ENCODE data around the gene CPXM2. TPM values are rescaled to one million over a fixed set of nuclear protein-coding genes. Genes with fewer than 3 reads are reported as not detected.

The CPXM2 gene
- total RNA-seq, 1 donor from 2014 or later = 0.16 TPM

GRCh38 chr10:123869020-123869414 is 22.6 kb downstream of the CPXM2 start:
- DNase-seq = no peak

- no peak for DNase-seq
These were observed 23.3 kb downstream of the CPXM2 start for GRCh38 chr10:123868038-123869019.

- DNase-seq = no peak
These were observed 25.7 kb downstream of the CPXM2 start for GRCh38 chr10:123865880-123866279.

GRCh38 chr10:123865350-123865749 is 26.3 kb downstream of the CPXM2 start:
- no peak for DNase-seq

- no peak for DNase-seq
These were observed 26.7 kb downstream of the CPXM2 start for GRCh38 chr10:123864923-123865322.

- no peak for DNase-seq
These were observed 27.7 kb downstream of the CPXM2 start for GRCh38 chr10:123863721-123864482.

GRCh38 chr10:123863183-123863575 is 28.4 kb downstream of the CPXM2 start:
- DNase-seq = no peak

- DNase-seq = no peak
These were observed 29.0 kb downstream of the CPXM2 start for GRCh38 chr10:123862421-123863182.

- no peak for DNase-seq
These were observed 30.8 kb downstream of the CPXM2 start for GRCh38 chr10:123860856-123861255.

- no peak for DNase-seq
These were observed 31.4 kb downstream of the CPXM2 start for GRCh38 chr10:123860209-123860608.

- DNase-seq = no peak
These were observed 32.0 kb downstream of the CPXM2 start for GRCh38 chr10:123859653-123860050.

- DNase-seq = no peak
These were observed 32.5 kb downstream of the CPXM2 start for GRCh38 chr10:123858907-123859652.

- DNase-seq = no peak
These were observed 33.4 kb downstream of the CPXM2 start for GRCh38 chr10:123858077-123858681.

GRCh38 chr10:123857616-123858015 is 34.0 kb downstream of the CPXM2 start:
- no peak for DNase-seq

GRCh38 chr10:123855008-123855684 is 36.5 kb downstream of the CPXM2 start:
- DNase-seq = no peak

- DNase-seq = no peak
These were observed 37.1 kb downstream of the CPXM2 start for GRCh38 chr10:123854498-123854897.

- DNase-seq = no peak
These were observed 37.6 kb downstream of the CPXM2 start for GRCh38 chr10:123854003-123854402.

GRCh38 chr10:123852411-123852951 is 39.1 kb downstream of the CPXM2 start:
- no peak for DNase-seq

- no peak for DNase-seq
These were observed 42.8 kb downstream of the CPXM2 start for GRCh38 chr10:123848564-123849457.
